K562 (cell line): ENCODE data around the gene SKAP1. TPM values are rescaled to one million over a fixed set of nuclear protein-coding genes. Genes with fewer than 3 reads are reported as not detected.

ENCODE experiments used
- AFF1 ChIP-seq, 2 experiments: fragments of 450-650 bp; IDR thresholded peaks; 2 replicates each; pipeline ENCODE4 v1.6.1; 2018; ENCODE audit warnings: mild to moderate bottlenecking in 2 of 2, low read depth in 1 of 2; ENCODE audit not compliant: partially characterized antibody in 2 of 2
- CBFA2T3 ChIP-seq: fragments of 450-650 bp; IDR thresholded peaks from 2 replicates; pipeline ENCODE4 v1.6.1; 2017
- CC2D1A ChIP-seq: fragments of 450-650 bp; IDR thresholded peaks from 2 replicates; pipeline ENCODE4 v1.6.1; 2017; ENCODE audit warnings: mild to moderate bottlenecking
- E2F3 ChIP-seq: fragments of 250-450 bp; sonication (Bioruptor Pico); IDR thresholded peaks from 2 replicates; pipeline ENCODE4 v1.4.0; 2020; ENCODE audit warnings: mild to moderate bottlenecking
- E2F5 ChIP-seq: sonication (generic); formaldehyde crosslinking; IDR thresholded peaks from 2 replicates; pipeline ENCODE4 v1.8.0; 2022; ENCODE audit warnings: mild to moderate bottlenecking, missing genetic modification reagents
- HDAC8 ChIP-seq: fragments of 450-650 bp; IDR thresholded peaks from 2 replicates; pipeline ENCODE4 v1.6.1; 2016; ENCODE audit warnings: mild to moderate bottlenecking, missing genetic modification characterization, moderate library complexity, missing compliant biosample characterization
- HMBOX1 ChIP-seq: sonication (generic); IDR thresholded peaks from 2 replicates; pipeline ENCODE4 v1.6.1; 2016
- MYNN ChIP-seq, 2 experiments: sonication (generic); formaldehyde crosslinking in 1 of 2; IDR thresholded peaks; 2 replicates each; pipeline versions ENCODE4 v1.5.0 to v1.6.1; 2016 to 2020; ENCODE audit warnings: antibody characterized with exemption in 1 of 2, missing genetic modification reagents in 1 of 2
- SIX5 ChIP-seq, 2 experiments: IDR thresholded peaks; 2 replicates each; pipeline ENCODE4 v1.6.1; 2011; ENCODE audit warnings: low read length in 2 of 2, borderline replicate concordance in 1 of 2, low read depth in 1 of 2, mild to moderate bottlenecking in 1 of 2, moderate library complexity in 1 of 2; ENCODE audit not compliant: insufficient read depth in 1 of 2
- STAT5A ChIP-seq: IDR thresholded peaks from 2 replicates; pipeline ENCODE4 v1.6.1; 2012; ENCODE audit warnings: low read length, inconsistent platforms, borderline replicate concordance
- TAL1 ChIP-seq: fragments of 450-650 bp; IDR thresholded peaks from 2 replicates; pipeline ENCODE4 v1.6.1; 2016; ENCODE audit warnings: mild to moderate bottlenecking
- TCF3 ChIP-seq: sonication (generic); formaldehyde crosslinking; IDR thresholded peaks from 2 replicates; pipeline ENCODE4 v1.4.0; 2020; ENCODE audit warnings: mild to moderate bottlenecking, missing genetic modification reagents
- ZKSCAN1 ChIP-seq: fragments of 150-350 bp; IDR thresholded peaks from 2 replicates; pipeline ENCODE4 v1.6.1; 2016; ENCODE audit warnings: low read depth, low read length
- ZNF143 ChIP-seq: sonication (generic); formaldehyde crosslinking; IDR thresholded peaks from 2 replicates; pipeline ENCODE4 v1.9.0; 2022; ENCODE audit warnings: mild to moderate bottlenecking, missing genetic modification reagents
- ZNF217 ChIP-seq: sonication (generic); formaldehyde crosslinking; IDR thresholded peaks from 2 replicates; pipeline ENCODE4 v1.8.0; 2022; ENCODE audit warnings: mild to moderate bottlenecking, missing genetic modification reagents
- ZNF232 ChIP-seq: sonication (generic); formaldehyde crosslinking; IDR thresholded peaks from 2 replicates; pipeline ENCODE4 v1.8.0; 2022; ENCODE audit warnings: mild to moderate bottlenecking, missing genetic modification reagents
- ZNF277 ChIP-seq: fragments of 250-450 bp; sonication (Bioruptor Pico); IDR thresholded peaks from 2 replicates; pipeline ENCODE4 v1.8.0; 2022; ENCODE audit warnings: inconsistent platforms, mild to moderate bottlenecking, moderate library complexity, borderline replicate concordance
- ZNF586 ChIP-seq: fragments of 450-650 bp; formaldehyde crosslinking; conservative IDR thresholded peaks from 2 replicates; pipeline ENCODE4 v1.4.0; 2020; ENCODE audit warnings: mild to moderate bottlenecking, moderate library complexity
- ZNF75A ChIP-seq: fragments of 450-650 bp; formaldehyde crosslinking; IDR thresholded peaks from 2 replicates; pipeline ENCODE4 v1.4.0; 2020; ENCODE audit warnings: mild to moderate bottlenecking
- polyA plus RNA-seq, 8 experiments: library from polyadenylated mRNA; depleted of rRNA in 4 of 8; stranded (reverse) in 5 of 8; unstranded in 3 of 8; fragments of >200 nt; fragmentation: Nextera tagmentation in 2 of 8; fragmentation: Illumina TruSeq in 1 of 8; extraction: Ambion mirVana in 2 of 8; extraction: Trizol in 1 of 8; gene quantifications; 2 replicates each; pipeline versions ENCODE4 v1.2.1 to v1.2.3, GENCODE V29; 2011 to 2014; ENCODE audit warnings: inconsistent platforms in 1 of 8, missing spikeins in 1 of 8
- total RNA-seq, 7 experiments: library from RNA; depleted of rRNA in 6 of 7; stranded (reverse); fragments of >200 nt in 6 of 7; fragmentation: Illumina TruSeq in 2 of 7; extraction: Trizol in 2 of 7; gene quantifications; 2 replicates each; pipeline versions ENCODE4 v1.2.1 to v1.2.3, GENCODE V29; 2011 to 2021; ENCODE audit warnings: low replicate concordance in 1 of 7

SKAP1 gene
- total and polyA plus RNA-seq, 9 of the 15 experiments (the other 6 are each of a cell fraction or from before 2014, with no cell fraction given), result 0.06 to 0.80 (median 0.10) TPM; not detected in 4

GRCh38 chr17:48107137-48108055, 322.6 kb downstream of the SKAP1 start, which contains the start of gene SNX11 (continued):
- no peak for TF ChIP-seq SIX5 (IDR thresholded peaks at IDR 0.05; ENCODE audit: borderline replicate concordance in 1 of 2, insufficient read depth in 1 of 2, low read depth in 1 of 2, low read length in 2 of 2)
- TF ChIP-seq ZKSCAN1, result no peak
- no peak for TF ChIP-seq HDAC8 (tag)
- TF ChIP-seq CC2D1A, result no peak
- TF ChIP-seq TAL1, result no peak
- TF ChIP-seq CBFA2T3, result no peak
- no peak for TF ChIP-seq ZNF586
- TF ChIP-seq ZNF232, result no peak
- no peak for TF ChIP-seq ZNF217 (CRISPR knock-in tag)
- peak; percentile 82 for TF ChIP-seq ZNF143 (CRISPR knock-in tag)
- TF ChIP-seq AFF1 (IDR thresholded peaks at IDR 0.05; ENCODE audit: low read depth in 1 of 2, partially characterized antibody in 2 of 2), result peak in 1 of 2 experiments; percentile 83
- TF ChIP-seq HMBOX1, result no peak
- TF ChIP-seq MYNN (IDR thresholded peaks at IDR 0.05), result 0 out of 2 replicates have a peak, but pooled peaks have one; percentile 53
- no peak for TF ChIP-seq MYNN (CRISPR knock-in tag; IDR thresholded peaks at IDR 0.05)
- TF ChIP-seq TCF3, result no peak
- TF ChIP-seq E2F3 (CRISPR knock-in tag), result no peak
- no peak for TF ChIP-seq ZNF277 (CRISPR knock-in tag)
- no peak for TF ChIP-seq ZNF75A
- TF ChIP-seq STAT5A, result no peak
- TF ChIP-seq E2F5 (CRISPR knock-in tag), result no peak
